HG03558 (cell line): Measurements from ENCODE around the gene LMO3.
"Not testable (repeated sequence)": the region's sequence is repeated elsewhere in the genome, so short reads cannot be mapped to it uniquely, and the experiment has no call there.

ENCODE experiments used
- ATAC-seq: cut with Tn5 transposase; IDR thresholded peaks from one replicate; pipeline ENCODE4 v1.9.1; 2021; ENCODE audit warnings: moderate number of reproducible peaks; ENCODE audit not compliant: unreplicated experiment; ENCODE audit errors: extremely low read depth

Gene LMO3

DNA sequence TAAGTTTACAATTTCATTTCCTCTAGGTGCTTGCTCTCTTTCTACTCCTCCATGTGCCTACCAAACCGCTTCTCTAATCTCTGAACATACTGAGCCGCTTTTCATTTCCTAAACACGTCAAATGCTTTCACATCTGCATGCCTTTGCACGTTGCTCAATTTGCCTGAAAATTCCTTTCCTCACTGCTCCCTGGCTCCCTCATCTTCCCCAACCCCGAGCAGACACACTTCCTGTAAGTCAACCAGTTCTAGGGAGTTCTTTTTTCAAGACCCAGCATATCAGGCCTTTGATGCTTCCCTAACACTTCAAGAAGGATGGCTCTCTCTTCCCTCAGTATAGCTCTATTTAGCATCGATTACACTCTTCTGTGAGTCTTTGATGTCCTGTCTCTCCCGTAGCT, 50.3 kb downstream of the LMO3 start:
- ATAC-seq: no peak

DNA sequence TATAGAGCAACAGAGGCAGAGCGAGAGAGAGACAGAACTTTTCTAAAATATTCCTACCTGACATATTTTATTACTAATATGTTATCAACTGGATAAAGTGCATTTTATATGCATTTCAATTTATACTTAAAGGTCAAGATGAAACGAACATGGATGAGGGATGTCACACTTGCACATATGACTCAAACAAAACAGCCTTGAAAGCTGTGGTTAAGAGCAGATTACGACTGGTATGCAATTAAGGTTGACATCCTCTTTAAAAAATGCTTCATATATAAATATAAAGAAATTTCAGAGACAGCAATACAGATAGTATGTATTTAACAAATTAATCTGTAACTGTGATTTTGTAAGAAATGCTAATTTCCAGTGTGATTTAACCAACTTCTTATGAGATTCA, 52.5 kb downstream of the LMO3 start:
- ATAC-seq: no peak

DNA sequence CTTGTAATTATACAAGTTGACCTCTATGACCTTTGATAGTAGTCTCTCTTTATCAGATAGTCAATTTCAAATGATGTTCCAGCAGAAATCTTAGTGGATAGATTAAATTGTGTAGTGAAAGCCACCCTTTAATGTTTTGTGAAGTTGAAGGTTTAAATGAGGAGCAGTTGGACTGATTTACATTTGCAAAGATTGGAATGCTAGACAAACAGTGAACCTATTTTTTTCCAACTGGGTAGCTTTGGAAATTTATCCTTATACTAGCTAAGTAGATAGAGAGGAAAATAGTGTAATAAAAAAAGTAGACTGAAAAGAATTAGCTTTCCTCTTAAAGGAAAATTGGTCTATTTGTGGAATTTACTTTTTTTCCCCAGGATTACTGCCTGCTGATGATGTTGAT, 53.7 kb downstream of the LMO3 start:
- no peak for ATAC-seq

DNA sequence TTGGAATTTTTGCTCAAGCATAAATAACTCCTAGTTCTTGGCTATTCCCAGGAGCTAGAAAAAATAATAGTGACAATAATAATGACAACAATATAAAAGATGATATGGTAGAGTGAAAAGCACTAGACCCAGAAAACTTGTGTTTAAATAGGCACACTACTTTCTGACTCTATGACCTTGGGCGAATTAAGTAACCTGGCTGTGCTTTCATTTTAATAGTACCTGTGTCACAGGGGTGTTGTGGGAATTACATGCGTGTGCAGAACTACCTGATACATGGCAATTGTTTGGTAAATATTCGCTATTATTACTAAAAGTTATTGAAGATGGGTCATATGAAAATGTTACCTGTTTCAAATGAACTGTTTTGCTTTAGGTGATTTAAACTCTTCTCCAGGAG, 60.1 kb downstream of the LMO3 start:
- ATAC-seq: no peak

DNA sequence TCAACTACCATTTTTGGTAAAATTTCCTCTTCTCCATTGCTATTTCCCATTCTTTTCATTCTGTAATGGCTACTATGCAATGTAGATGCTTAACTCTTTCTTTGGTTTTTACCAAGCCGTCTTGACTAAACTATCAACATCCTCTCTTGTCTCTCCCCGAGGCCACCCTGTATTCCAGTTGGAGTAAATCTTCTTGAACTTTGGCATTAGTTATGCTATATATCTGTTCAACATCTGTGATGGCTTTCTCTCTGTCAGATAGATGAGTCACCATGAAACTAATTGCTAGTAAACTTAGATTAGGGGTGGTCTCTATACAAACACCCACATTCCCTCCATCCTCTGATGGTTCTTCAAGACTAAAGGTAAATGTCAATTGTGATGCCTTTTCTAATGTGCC, 63.4 kb downstream of the LMO3 start:
- no peak for ATAC-seq

DNA sequence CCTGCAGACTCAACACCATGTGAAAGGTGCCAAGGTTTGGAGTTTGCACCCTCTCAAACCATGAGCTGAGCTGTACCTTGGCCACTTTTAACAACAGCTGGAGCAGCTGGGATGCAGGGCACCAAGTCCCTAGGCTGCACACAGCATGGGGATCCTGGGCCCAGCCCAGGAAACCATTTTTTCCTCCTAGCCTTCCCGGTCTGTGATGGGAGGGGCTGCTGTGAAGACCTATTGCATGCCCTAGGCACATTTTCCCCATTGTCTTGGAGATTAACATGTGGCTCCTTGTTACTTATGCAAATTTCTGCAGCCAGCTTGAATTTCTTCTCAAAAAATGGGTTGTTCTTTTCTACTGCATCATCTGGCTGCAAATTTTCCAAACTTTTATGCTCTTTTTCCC, 68.3 kb downstream of the LMO3 start:
- not testable (repeated sequence) for ATAC-seq

DNA sequence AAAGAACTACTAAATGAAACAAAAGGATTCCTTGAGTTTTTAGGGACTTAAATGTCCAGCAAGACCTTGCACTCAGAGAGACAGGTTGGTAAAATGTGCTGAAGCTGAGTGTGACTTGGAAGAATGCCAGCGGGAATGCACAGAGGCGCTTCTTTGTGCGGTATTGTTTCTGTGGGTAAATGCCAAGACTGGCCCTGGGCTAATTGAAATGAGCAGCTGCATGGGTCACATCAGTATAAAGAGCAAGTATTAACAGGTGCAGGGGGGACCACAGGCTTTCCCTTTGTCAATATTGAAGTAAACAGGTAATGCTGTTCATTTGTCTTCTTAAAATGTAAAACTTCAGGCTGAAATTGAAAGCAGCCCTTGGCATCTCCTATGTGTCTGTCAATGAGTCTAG, 74.3 kb downstream of the LMO3 start:
- no peak for ATAC-seq

DNA sequence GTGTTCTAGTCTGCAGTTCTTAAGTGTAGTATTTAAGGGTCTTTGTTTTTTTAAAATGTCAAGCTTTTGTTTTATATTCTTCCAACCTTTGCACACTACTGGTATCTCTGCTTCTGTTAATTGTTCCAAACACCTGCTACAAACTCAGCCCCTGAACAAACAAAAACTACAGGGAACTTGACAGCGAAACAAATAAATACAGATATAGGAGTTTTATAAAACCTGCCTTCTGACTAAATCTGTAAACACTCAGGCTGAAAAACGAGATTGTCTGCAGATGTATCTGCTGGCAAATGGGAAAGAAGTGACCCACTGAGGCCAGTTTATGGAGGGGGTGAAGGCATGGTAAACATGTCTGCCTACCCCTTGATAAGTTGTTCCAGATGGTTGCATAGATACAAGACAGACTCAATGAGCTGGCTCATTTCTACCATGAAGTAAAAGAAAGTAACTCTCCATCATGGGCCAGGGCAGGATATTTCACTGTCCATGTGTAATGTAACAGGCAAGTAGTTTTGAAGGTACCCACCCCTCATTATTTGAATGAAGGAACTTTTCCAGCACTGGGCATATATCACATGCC, 75.6 kb downstream of the LMO3 start:
- ATAC-seq: no peak

DNA sequence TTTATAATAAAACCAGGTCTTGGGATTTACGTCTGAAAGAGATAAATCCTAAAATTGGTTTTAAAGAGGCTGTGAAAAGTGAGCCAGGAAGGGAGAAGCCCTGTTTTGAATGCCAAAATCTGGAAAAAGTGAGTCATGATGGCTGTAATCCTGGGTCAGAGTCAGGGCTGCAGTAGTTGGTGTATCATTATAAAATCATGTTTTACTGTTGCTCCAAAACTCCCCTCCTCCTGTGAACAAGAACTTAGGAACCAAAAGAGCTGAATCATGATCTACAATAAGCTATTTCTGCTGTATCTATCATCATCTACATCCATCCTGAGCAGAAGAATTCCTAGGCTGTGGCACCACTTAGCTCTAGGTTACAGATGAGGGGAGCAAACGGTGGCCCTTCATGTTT, 79.3 kb downstream of the LMO3 start:
- no peak for ATAC-seq

DNA sequence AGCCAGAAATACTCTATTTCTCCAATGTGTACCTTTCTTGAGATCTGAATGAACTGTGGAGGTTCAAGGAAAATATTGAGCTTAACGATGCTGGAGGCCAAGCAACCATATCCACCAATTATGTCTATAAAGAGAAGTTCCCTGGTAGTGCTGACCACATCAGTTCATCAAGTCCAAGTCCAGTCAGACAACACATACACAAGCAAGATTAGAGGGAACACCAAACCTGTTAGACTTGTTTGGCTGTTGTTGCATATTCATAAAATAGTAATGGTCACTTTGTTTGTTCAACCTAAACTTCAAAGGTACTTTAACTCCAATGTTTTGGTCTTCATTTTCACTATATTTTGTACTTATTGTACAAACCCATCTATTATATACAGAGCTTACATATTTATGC, 81.6 kb downstream of the LMO3 start:
- ATAC-seq: no peak

DNA sequence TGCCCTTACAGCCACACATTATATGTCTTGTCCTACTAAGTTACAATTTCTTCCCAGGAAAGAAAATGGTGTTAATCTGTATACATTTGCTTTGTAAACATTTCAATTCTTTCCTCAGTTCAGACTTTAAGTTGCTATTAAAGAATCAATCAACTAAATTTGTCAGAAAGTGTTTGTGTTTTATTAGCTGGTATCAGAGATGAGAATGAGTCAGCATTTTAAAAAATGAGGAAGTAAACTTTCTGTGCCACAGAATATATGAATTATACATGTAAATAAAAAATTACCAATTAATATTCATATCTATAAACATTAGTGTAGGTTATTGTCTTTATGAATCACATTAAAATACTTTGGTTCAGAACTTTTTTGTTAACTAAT, 82.0 kb downstream of the LMO3 start:
- no peak for ATAC-seq

DNA sequence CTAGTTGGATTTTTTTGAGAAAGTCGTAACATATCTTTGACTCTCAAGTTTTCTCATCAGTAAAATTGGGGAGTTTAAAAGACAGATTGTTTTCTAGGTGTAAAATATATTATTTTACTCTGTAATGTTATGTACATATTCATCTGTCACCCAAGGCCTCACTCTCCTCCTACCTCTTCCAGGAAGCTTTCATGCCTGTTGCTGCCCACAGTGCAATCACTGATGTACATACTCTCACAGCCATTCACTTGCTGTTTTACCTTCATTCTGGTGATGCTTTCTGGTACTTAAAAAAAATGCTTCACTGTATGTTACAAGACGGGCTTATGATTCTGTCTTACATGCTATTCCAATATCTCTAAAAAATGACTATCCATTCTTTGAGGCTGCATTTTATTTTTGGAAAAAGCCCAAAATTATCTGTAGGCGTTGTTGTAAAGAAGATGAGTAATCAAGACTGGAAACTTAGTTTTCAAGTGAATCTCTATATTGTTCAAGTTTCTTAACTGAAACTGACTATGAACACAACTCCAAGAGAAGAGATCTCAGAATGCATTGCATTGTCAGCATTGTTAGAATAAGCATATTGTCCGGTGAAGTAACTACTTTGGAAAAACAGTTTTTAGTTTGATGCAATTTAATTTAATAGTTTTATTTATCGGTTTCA, 82.5 kb downstream of the LMO3 start:
- no peak for ATAC-seq

DNA sequence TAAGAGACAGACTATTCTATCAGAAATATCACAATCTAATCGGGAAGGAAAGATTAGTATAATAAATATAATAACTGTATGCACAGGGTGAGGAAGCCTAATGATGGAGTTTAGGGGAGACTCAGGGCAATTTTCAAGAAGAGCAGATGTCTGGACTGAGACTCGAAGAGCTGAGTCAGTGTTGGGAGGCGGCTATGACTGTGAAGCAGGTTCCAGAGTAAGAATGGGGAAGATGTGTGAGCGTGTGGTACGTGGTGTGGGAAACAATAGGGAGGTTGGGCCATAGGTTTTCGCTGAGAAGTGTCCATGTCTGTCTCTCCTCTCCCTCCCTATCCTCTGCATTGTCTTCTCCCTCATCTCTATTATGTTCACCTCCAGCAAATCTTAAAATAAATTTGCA, 85.6 kb downstream of the LMO3 start:
- ATAC-seq: no peak

DNA sequence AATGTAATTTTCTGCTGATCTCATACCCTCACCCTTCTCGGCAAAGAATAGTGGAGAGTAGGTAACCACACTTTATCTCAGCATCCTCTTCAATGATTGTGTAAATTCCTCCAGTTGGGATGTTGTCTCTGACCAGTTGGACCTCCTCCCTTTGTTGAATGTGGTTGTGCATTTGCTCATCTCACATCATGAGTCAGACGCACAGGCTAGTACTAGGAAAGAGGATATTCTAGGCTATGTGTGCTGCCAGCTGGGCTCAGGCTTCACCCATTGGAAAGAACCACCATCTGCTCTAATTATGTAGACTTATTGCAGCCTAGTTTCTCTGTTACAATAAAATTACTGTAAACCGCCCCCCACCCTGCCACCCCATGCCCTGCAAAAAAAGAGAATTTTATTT, 90.3 kb downstream of the LMO3 start:
- ATAC-seq: no peak

DNA sequence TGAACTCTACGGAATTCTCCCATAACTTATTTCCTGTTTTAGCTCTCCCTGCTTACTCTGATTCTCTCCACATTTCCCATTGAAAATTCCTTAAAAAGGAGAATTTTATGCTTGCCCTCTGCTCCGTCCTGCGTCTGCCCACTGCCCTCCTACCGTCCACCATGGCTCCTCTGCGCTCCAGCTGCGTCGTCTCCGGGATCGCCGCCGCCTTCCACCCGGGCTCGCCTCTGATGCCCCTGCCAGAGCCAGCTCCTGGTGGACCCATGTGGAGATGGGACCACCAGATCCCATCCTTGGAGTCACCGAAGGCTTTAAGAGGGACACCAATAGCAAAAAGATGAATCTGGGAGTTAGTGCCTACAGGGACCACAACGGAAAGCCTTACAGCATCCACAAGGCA, 92.7 kb downstream of the LMO3 start:
- ATAC-seq: no peak

DNA sequence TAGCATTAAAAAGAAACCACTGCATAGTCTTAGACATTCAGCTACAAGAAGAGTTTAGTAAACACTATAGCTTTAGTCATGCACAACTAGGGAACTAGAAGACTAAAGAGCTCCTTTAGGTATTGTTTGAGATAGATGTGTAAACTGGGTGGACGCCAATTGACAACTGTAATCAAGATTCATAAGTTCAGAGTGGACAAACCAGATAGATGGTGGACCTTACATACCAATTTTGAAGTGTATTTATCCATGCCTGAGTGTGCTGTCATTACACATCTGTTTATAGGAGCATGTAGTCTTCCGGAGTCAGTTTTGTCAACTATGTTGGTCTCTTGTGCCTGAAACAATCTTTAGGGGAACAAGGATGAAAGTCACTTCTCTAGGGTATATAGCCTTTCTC, 96.6 kb downstream of the LMO3 start:
- ATAC-seq: no peak

DNA sequence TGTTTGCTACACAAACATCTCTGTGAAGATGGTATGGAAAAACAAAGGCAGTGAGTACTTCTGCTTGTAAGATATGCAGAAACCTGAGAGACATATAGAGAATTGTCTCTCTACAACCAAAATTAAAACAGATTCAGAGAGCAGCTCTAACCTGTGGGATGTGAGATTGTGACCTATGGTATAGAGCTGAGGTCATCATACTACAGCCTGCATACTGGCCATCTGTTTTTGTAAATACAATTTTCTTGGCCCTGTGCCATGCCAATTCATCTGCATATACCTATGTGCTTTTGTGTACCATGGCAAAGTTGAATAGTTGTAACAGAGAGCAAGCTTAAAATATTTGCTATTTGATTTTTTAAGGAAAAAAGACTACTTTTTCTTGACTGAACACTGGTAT, 99.6 kb downstream of the LMO3 start:
- no peak for ATAC-seq

DNA sequence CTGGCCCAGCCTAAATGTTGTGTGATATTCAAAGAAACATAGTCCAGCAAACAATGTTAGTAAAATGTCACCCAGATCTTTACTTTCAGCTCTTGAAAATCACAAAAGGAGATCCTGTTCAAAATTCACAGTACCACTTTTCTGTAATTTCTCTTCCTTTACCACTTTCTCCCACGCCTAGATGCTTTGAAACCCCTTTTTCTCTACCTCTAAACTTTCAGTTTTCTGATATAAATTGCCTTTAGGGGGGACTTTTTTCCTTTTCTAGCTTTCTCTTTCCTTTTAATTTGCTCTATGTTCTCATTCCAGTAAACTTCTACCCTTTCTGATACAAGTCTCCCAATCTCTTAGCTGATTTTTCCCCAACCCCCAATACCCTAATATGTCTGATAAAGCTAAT, 101.8 kb downstream of the LMO3 start:
- ATAC-seq: no peak

DNA sequence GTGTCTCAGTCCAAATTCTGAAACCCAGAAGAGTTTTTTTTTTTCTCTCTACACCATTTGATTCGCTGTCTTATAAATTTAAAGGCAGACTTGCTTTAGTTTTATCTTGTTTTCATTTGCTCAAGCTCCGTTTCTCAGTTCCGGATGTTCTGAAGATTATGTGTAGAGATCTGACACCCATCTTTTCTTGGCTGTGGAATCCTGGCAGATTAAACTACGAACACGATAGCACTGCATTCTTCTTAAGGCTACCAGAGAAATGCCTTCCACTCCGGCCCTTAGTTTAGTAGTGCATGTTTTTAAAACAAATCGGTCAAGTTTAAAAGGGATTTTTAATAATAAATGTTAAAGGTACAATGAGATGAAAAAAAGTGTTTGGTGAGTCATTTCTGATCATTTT, 106.4 kb downstream of the LMO3 start:
- no peak for ATAC-seq
